Stimulated activated CD4-positive, alpha-beta T cell treated with anti-CD3 and anti-CD28 coated beads, Interleukin-1b, Interleukin-23, amount 100 ng/mL, for 48 hours (primary cell): Measurements from ENCODE around the gene TAC3.
"Not testable (repeated sequence)": the region's sequence is repeated elsewhere in the genome, so short reads cannot be mapped to it uniquely, and the experiment has no call there.

Experiments used
- DNase-seq: peaks from one replicate; pipeline ENCODE4 v3.0.0-alpha.2; 2020

Gene TAC3

GRCh38 chr12:57031789-57032188 lies 15.5 kb upstream of the TAC3 start:
- DNase-seq: no peak

- no peak for DNase-seq
These were observed 14.9 kb upstream of the TAC3 start for GRCh38 chr12:57031138-57031725.

DNA sequence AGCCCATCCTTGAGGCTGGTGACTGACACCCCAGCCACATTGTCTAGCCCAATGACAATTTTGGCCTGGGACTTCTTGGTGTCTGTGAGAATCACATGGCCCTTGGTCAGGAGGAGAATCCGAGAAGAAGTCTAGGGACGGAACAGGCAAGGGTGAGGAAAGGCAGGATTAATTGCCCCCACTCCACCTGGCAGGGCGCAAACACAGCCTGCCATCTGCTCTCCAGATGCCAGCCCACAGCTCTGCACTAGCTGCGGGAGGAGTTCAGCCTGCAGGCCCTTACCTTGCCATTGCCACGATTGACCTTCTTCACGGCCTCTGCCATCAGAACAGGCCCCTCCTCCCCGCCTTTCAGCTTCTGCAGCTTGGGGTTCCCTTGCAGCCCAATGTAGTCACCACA lies 13.1 kb upstream of the TAC3 start:
- no peak for DNase-seq

DNA sequence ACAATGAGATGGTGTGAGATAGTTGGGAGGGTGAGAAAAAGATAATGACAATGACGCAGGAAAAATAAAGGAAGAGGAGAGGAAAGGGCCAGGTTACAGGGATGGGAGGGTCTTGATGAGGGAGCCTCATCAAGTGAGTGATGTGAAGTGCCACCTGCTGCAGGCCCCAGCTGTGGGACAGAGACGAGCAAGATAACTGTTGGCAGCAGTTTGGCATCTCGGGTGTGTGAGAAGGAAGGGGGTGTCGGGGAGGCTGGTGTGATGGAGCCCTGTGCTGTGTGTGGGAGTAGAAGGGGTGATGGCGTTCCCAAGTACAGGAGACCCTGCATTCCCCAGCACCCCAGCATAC lies 11.4 kb upstream of the TAC3 start:
- DNase-seq: no peak

DNA sequence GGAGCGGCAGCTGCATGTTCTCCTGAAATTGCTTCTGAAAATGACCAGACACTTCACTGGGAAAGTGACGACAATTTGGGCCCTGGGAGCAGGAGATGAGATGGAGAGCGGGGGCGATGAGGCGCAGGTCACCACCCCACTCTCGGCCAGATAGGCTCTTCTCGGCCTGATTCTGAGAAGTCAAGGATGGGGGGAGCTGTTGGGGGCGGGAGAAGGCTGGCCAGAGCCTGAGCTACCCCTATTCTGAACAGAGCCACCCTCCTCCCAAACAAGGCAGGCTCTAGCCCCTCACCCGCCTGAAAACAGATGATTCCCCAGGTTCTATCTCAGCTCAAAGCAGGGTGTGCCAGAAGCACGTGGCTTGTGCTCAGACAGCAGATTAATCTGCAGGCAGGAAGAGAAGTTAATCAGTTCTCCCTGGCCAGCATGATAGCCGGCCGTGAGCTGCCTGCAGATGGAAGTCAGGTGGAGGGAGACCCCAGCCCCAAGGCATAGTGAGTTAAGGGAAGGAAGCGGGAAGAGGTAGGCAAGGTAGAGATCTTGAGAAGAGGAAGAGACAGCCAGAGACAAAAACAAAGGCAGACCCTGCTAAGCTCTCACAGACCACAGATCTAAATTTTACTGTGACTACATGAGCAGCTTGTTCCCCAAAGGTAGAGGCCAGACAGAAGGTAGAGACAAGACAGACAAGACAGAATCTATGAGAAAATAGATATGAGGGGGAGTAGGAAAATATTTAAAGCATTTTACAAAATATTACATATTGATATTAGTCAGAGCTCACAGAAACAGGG lies 10.9 kb upstream of the TAC3 start:
- no peak for DNase-seq

- no peak for DNase-seq
These were observed 8.9 kb upstream of the TAC3 start for GRCh38 chr12:57025196-57025595.

GRCh38 chr12:57022324-57022723 lies 6.0 kb upstream of the TAC3 start:
- DNase-seq: not testable (repeated sequence)

DNA sequence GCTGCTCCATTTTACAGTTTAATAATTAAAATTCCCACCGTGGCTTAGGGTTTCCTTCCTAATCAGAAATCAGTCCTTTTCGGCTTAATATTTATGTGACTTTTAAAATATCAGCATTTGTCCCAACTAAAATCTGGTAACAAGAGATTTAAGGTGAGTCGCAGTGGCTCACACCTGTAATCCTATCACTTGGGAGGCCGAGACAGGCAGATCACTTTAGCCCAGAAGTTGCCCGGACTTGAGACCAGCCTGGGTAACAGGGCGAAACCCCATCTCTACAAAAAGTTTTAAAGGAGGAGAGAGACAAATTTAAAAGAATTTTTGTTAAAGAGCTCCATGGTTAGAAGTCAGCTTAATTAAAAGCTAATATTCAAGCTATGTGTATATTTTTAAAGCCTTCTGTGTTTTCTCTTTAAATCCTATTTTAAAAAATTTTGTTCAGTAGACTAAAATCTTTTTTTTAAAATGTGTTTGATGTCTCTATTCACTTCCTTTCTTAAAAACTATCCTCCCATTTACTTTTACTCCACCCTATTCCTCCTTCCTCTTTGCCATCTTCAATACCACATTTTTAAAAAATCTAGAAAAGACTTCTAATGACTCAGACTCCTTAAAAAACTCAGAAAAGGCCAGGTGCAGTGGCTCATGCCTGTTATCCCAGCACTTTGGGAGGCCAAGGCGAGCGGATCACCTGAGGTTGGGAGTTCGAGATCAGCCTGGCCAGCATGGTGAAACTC lies 3.8 kb upstream of the TAC3 start:
- no peak for DNase-seq

- DNase-seq: no peak
These were observed 2.6 kb upstream of the TAC3 start for GRCh38 chr12:57018906-57019305.

GRCh38 chr12:57018353-57018752 lies 2.0 kb upstream of the TAC3 start:
- not testable (repeated sequence) for DNase-seq

- no peak for DNase-seq
These were observed 3.5 kb downstream of the TAC3 start for GRCh38 chr12:57012600-57013465.

- DNase-seq: no peak
These were observed 4.6 kb downstream of the TAC3 start for GRCh38 chr12:57011438-57012424.

- no peak for DNase-seq
These were observed 5.6 kb downstream of the TAC3 start for GRCh38 chr12:57010627-57011247.

- no peak for DNase-seq
These were observed 6.2 kb downstream of the TAC3 start for GRCh38 chr12:57009949-57010626.

DNA sequence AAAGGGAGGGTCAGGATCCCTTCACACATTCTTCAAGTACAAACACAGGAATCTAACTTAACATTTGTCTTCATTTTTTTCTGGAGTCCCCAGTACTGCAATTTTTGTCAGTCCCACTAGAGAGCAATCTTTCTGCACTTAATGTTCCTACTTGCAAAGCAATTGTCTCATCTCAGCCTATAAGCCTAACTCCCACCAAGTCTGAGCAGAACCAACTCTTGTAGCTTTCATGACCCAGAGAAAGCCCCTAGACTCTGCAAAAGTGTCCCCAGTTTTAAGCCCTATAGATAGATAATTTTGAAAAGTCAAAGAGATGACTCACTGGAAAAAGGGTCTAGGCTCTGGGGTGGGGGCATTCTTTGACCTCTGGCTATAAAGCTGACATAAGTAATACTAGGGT lies 8.2 kb downstream of the TAC3 start:
- DNase-seq: no peak

GRCh38 chr12:57006809-57007475 lies 9.4 kb downstream of the TAC3 start:
- DNase-seq: no peak

GRCh38 chr12:57005980-57006808 lies 10.1 kb downstream of the TAC3 start, which contains the start of gene ZBTB39:
ZBTB39 (minus strand) TSS chr12:57006546; CDS start chr12:57004917, 1,629 bp downstream.
- DNase-seq: peak; percentile 63

- DNase-seq: no peak
These were observed 11.7 kb downstream of the TAC3 start for GRCh38 chr12:57004651-57005050.

DNA sequence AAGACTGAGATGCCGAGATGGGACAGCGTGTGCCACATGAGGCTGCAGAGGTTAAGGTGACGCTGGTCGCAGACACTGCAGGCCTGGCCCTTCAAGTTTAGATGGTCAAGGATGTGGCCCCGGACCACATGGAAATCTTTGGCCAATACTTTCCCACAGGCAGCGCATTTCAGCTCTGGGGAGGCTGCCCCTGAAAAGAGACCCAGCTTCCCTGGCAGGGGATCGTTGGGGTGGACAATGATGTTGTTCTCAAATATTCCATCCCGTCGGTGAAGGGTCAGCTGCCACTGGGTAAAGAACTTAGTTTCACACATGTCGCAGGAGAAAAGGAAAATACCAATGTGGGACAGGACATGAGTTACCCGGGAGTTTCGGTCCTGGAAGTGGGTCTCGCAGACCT lies 12.9 kb downstream of the TAC3 start:
- DNase-seq: no peak
